H1 (cell line): ENCODE data around the gene TACR2. TPM values are rescaled to one million over a fixed set of nuclear protein-coding genes. Genes with fewer than 3 reads are reported as not detected.

Experiments
- CTBP2 ChIP-seq: IDR thresholded peaks from 2 replicates; pipeline ENCODE4 v1.7.0; 2011; ENCODE audit warnings: borderline replicate concordance, mild to moderate bottlenecking, moderate library complexity, mixed read lengths, low read length; ENCODE audit not compliant: insufficient read depth, insufficient read length
- FOSL1 ChIP-seq: IDR thresholded peaks from 2 replicates; pipeline ENCODE4 v1.6.1; 2011; ENCODE audit warnings: mild to moderate bottlenecking, low read depth, low read length, moderate library complexity; ENCODE audit not compliant: insufficient read depth
- PHF8 ChIP-seq: fragments of 200-600 bp; sonication (generic); conservative IDR thresholded peaks from 2 replicates; pipeline ENCODE4 v1.7.1; 2012; ENCODE audit warnings: low read depth, mild to moderate bottlenecking, inconsistent platforms, low read length, moderate library complexity
- SIN3A ChIP-seq, 2 experiments: IDR thresholded peaks in 1 of 2; conservative IDR thresholded peaks in 1 of 2; 2 replicates each; pipeline ENCODE4 v1.6.1; 2011 to 2012; ENCODE audit warnings: low read length in 2 of 2, improper control_type of control experiment in 1 of 2, low read depth in 1 of 2, mild to moderate bottlenecking in 1 of 2
- YY1 ChIP-seq: IDR thresholded peaks from 2 replicates; pipeline ENCODE4 v1.6.1; 2011; ENCODE audit warnings: low read depth, mild to moderate bottlenecking, low read length
- polyA plus RNA-seq, 7 experiments: library from polyadenylated mRNA; depleted of rRNA in 3 of 7; stranded (reverse) in 5 of 7; unstranded in 2 of 7; fragments of >200 nt in 5 of 7; fragments of 200-250 nt in 2 of 7; gene quantifications; 1 replicate in 5 of 7; 2 replicates in 1 of 7; 4 replicates in 1 of 7; pipeline versions ENCODE4 v1.2.1 to v1.2.3, GENCODE V29; 2011 to 2013; ENCODE audit warnings: missing spikeins in 2 of 7, mixed read lengths in 2 of 7
- total RNA-seq: library from RNA; stranded (reverse); fragmentation: NEBNext Ultra II Directional; extraction: Animal tissue kit (Norgen Biotek cat#: 25700); gene quantifications from 2 replicates; pipeline ENCODE4 v1.2.1, GENCODE V29; 2021

Gene TACR2
- total and polyA plus RNA-seq, 2 of the 8 experiments (the other 6 are each of a cell fraction or from before 2014, with no cell fraction given): 0.06 TPM; not detected in 1

DNA sequence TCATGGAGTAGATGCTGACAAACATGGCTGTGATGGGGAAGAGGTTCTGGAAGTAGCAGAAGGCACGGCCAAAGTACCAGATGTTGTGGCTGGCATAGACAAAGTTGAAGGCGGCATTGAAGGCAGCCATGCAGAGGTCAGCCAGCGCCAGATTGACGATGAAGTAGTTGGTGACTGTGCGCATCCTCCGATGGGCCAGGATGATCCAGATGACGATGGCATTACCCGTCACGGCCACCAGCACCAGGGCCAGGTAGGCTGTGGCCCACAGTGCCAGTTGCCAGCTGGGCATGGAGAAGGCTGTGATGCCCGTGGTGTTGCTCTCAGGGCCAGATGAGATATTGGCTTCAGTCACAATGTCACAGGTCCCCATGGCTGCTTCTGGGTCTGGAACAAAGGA is 767 bp downstream of the TACR2 start (continued):
- TF ChIP-seq CTBP2 (no peak), FOSL1 (no peak), YY1 (no peak), PHF8 (no peak), SIN3A (conservative IDR thresholded peaks at IDR 0.05 in 1 of 2, IDR thresholded peaks at IDR 0.05 in 1 of 2; ENCODE audit: low read depth in 1 of 2, low read length in 2 of 2) (no peak)
